Caco-2 (cell line): ENCODE results near the gene NRSN1. TPM values are rescaled to one million over a fixed set of nuclear protein-coding genes. Genes with fewer than 3 reads are reported as not detected.

Source experiments
- BruUV-seq: library from RNA; stranded (reverse); fragments of 400-500 nt; replicated peaks from 2 replicates; lab custom pipeline; 2021; lab: Mats Ljungman, UMichigan
- CTCF ChIA-PET: fragments of 300-600 bp; sonication (Branson Sonifier 250); formaldehyde crosslinking; loops from one replicate; lab custom pipeline; 2022; ENCODE audit warnings: antibody characterized with exemption; lab: Charles Lee
- POLR2A ChIA-PET: fragments of 300-600 bp; sonication (Branson Sonifier 250); formaldehyde crosslinking; loops from one replicate; lab custom pipeline; 2022; ENCODE audit warnings: antibody characterized with exemption; lab: Charles Lee
- DNase-seq, 2 experiments: peaks; one replicate each; pipeline versions ENCODE4 v3.0.0 to v3.0.0-alpha.2; 2020 to 2022
- H3K27me3 ChIP-seq: replicated peaks from 2 replicates; pipeline ENCODE4 v1.6.0; 2011; ENCODE audit warnings: low read length; ENCODE audit not compliant: control insufficient read depth, insufficient read depth
- H3K36me3 ChIP-seq: 2 replicates; pipeline ENCODE4 v1.5.1; 2011; ENCODE audit warnings: low read length; ENCODE audit not compliant: control insufficient read depth, insufficient read depth
- H3K4me1 ChIP-seq: fragments of 250-450 bp; sonication (Bioruptor Pico); 2 replicates; pipeline ENCODE4 v1.5.1; 2020; ENCODE audit warnings: mild to moderate bottlenecking
- H3K4me3 ChIP-seq: 2 replicates; pipeline ENCODE4 v1.5.1; 2011; ENCODE audit warnings: low read depth, mild to moderate bottlenecking, control low read depth, low read length
- H3K9me3 ChIP-seq: fragments of 250-450 bp; sonication (Bioruptor Pico); 2 replicates; pipeline ENCODE4 v1.5.1; 2020; ENCODE audit warnings: mild to moderate bottlenecking, moderate library complexity
- H3K27ac Mint-ChIP-seq: one replicate; pipeline ENCODE4 v1.8.0; 2022; ENCODE audit warnings: mixed read lengths; ENCODE audit not compliant: unreplicated experiment
- H3K27me3 Mint-ChIP-seq: one replicate; pipeline ENCODE4 v1.8.0; 2022; ENCODE audit warnings: mixed read lengths; ENCODE audit not compliant: insufficient read depth, unreplicated experiment
- H3K36me3 Mint-ChIP-seq: one replicate; pipeline ENCODE4 v1.8.0; 2022; ENCODE audit warnings: mild to moderate bottlenecking, mixed read lengths; ENCODE audit not compliant: insufficient read depth, unreplicated experiment
- H3K4me1 Mint-ChIP-seq: one replicate; pipeline ENCODE4 v1.8.0; 2022; ENCODE audit warnings: low read depth, mixed read lengths; ENCODE audit not compliant: unreplicated experiment
- H3K4me3 Mint-ChIP-seq: one replicate; pipeline ENCODE4 v1.8.0; 2022; ENCODE audit warnings: mild to moderate bottlenecking, moderate library complexity, mixed read lengths; ENCODE audit not compliant: unreplicated experiment
- H3K9me3 Mint-ChIP-seq: one replicate; pipeline ENCODE4 v1.8.0; 2022; ENCODE audit warnings: mixed read lengths; ENCODE audit not compliant: unreplicated experiment
- CTCF ChIP-seq, 2 experiments: fragments of 200-600 bp in 1 of 2; IDR thresholded peaks; 1 replicate in 1 of 2; 2 replicates in 1 of 2; pipeline versions ENCODE4 v1.5.1 to v1.8.0; 2011 to 2022; ENCODE audit warnings: antibody characterized with exemption in 1 of 2, control low read depth in 1 of 2, inconsistent platforms in 1 of 2, low read depth in 1 of 2, low read length in 1 of 2, mild to moderate bottlenecking in 1 of 2, moderate library complexity in 1 of 2; ENCODE audit not compliant: insufficient read depth in 1 of 2, severe bottlenecking in 1 of 2, unreplicated experiment in 1 of 2
- intact Hi-C: fragments of 100-400 bp; cut with micrococcal nuclease; formaldehyde crosslinking; loops from one replicate; pipeline ENCODE4 v1.10.0; 2022; ENCODE audit not compliant: unreplicated experiment
- total RNA-seq: library from RNA; stranded (reverse); gene quantifications from 2 replicates; pipeline ENCODE4 v1.2.3, GENCODE V29; 2022

Gene NRSN1
- total RNA-seq, 1 experiment from 2014 or later, result not detected

DNA sequence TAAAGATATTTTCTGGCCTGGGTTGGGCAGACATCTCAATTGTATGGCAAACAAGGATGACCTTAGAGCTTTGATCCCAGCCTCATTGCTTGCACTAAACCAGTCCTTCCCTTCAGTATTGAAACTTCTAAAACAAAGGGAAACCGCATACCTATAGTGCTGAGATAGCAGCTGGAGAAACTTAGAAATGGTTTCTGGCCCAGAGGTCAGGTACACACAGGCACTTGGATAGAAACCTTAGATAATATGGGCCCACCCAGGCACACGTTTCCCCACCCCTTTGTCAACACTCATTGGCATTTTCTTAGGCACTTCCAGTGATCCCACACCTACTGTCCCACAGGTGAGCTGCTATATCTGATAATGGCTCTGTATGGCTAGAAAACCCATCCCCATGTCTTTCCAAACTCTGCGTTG, 22.1 kb downstream of the NRSN1 start:
- Histone ChIP-seq H3K4me3 (no peak overlapping the region), H3K9me3 (0 out of 2 replicates have a peak, but pooled peaks cover 2% of the 10 kb centered on the region), H3K36me3 (no peaks in the 10 kb centered on the region; the same call in none of the 2 replicates), H3K4me1 (peaks cover 40% of the 10 kb centered on the region), H3K27me3 (no peaks in the 10 kb centered on the region)
- BruUV-seq, result no TSS peak
- TF ChIP-seq CTCF (IDR thresholded peaks at IDR 0.05; ENCODE audit: insufficient read depth in 1 of 2, low read depth in 1 of 2, low read length in 1 of 2, severe bottlenecking in 1 of 2, unreplicated experiment in 1 of 2), result no peak
- Mint-ChIP-seq H3K9me3 (peaks cover 22% of the 10 kb centered on the region), H3K4me3 (peak overlapping the region; percentile 65), H3K27ac (peak overlapping the region; percentile 95), H3K27me3 (no peaks in the 10 kb centered on the region), H3K4me1 (peaks cover 49% of the 10 kb centered on the region), H3K36me3 (peaks cover 60% of the 10 kb centered on the region)
- ChIA-PET CTCF (no interaction called here), POLR2A (no interaction called here)
- DNase-seq, result peak; percentile 80 to 88
- intact Hi-C loops, result loop anchor here (1.0 to 2.0 kb wide), 2 partner anchors 47 to 83 kb away; no protein-coding TSS in a partner anchor

DNA sequence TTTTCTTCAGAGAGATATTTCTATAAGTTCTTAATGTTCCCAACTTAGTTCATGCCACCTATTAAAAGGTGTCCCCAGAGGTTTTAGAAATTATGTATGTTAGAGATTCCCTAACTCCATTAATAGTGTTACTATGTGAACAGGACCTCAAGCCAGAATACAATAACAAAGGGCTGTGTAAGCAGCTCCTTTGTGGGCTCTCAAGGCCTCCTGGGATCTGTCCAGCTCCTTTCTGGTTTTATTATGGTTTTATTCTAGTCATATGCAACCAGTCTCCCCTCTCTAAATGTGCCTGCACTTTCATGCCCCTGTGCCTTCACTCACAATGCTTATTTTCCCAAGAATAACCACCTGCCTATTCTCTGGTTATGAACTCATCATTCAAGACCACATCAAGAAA, 22.7 kb downstream of the NRSN1 start:
- Mint-ChIP-seq H3K4me3 (peak overlapping the region; percentile 65), H3K27ac (peak overlapping the region; percentile 95), H3K4me1 (peaks cover 49% of the 10 kb centered on the region), H3K36me3 (peaks cover 65% of the 10 kb centered on the region), H3K27me3 (no peaks in the 10 kb centered on the region), H3K9me3 (peaks cover 22% of the 10 kb centered on the region)
- TSS peak; percentile 49 for BruUV-seq
- TF ChIP-seq CTCF (IDR thresholded peaks at IDR 0.05; ENCODE audit: insufficient read depth in 1 of 2, low read depth in 1 of 2, low read length in 1 of 2, severe bottlenecking in 1 of 2, unreplicated experiment in 1 of 2), result no peak
- intact Hi-C loops, result loop anchor here (1.0 to 2.0 kb wide), 2 partner anchors 47 to 84 kb away; no protein-coding TSS in a partner anchor
- no peak for DNase-seq
- H3K36me3 ChIP-seq, result no peaks in the 10 kb centered on the region; the same call in none of the 2 replicates
- POLR2A ChIA-PET, result no interaction called here
- CTCF ChIA-PET, result no interaction called here
- 0 out of 2 replicates have a peak, but pooled peaks cover 2% of the 10 kb centered on the region for H3K9me3 ChIP-seq
- H3K27me3 ChIP-seq, result no peaks in the 10 kb centered on the region
- no peak overlapping the region for H3K4me3 ChIP-seq
- peaks cover 40% of the 10 kb centered on the region for H3K4me1 ChIP-seq

GRCh38 chr6:24149296-24149695, 23.3 kb downstream of the NRSN1 start:
- POLR2A ChIA-PET, result interaction anchor here (0.9 kb wide), 1 partner anchor 9 kb away, joined by 3 read pairs; no protein-coding TSS in a partner anchor
- peaks cover 40% of the 10 kb centered on the region for H3K4me1 ChIP-seq

More at GRCh38 chr6:24149296-24149695, 23.3 kb downstream of the NRSN1 start:
- Mint-ChIP-seq H3K9me3 (peaks cover 22% of the 10 kb centered on the region), H3K4me1 (peaks cover 49% of the 10 kb centered on the region), H3K27ac (peak overlapping the region; percentile 95), H3K36me3 (peaks cover 71% of the 10 kb centered on the region), H3K4me3 (no peak overlapping the region), H3K27me3 (no peaks in the 10 kb centered on the region)
- H3K36me3 ChIP-seq, result no peaks in the 10 kb centered on the region; the same call in none of the 2 replicates
- CTCF ChIA-PET, result no interaction called here
- no peaks in the 10 kb centered on the region for H3K27me3 ChIP-seq
- no TSS peak for BruUV-seq
- TF ChIP-seq CTCF (IDR thresholded peaks at IDR 0.05; ENCODE audit: insufficient read depth in 1 of 2, low read depth in 1 of 2, low read length in 1 of 2, severe bottlenecking in 1 of 2, unreplicated experiment in 1 of 2), result no peak
- no peak for DNase-seq
- H3K4me3 ChIP-seq, result no peak overlapping the region
- H3K9me3 ChIP-seq, result 0 out of 2 replicates have a peak, but pooled peaks cover 2% of the 10 kb centered on the region
- intact Hi-C loops, result loop anchor here (2.0 kb wide), 1 partner anchor 84 kb away; no protein-coding TSS in a partner anchor
